Fibroblast of lung (primary cell): ENCODE results near the gene HABP4.

Experiments used
- EZH2 ChIP-seq: IDR thresholded peaks from 2 replicates; pipeline ENCODE4 v1.5.1; 2012; ENCODE audit warnings: low read length, control low read depth, mild to moderate bottlenecking; ENCODE audit errors: missing control alignments
- TF ChIP-seq, protein P1 (sequence below), 2 donors: IDR thresholded peaks in 1 of 2; conservative IDR thresholded peaks in 1 of 2; 1 replicate in 1 of 2; 2 replicates in 1 of 2; pipeline ENCODE4 v1.5.1; 2011 to 2012; ENCODE audit warnings: low read length in 2 of 2, control low read depth in 1 of 2, inconsistent platforms in 1 of 2, low read depth in 1 of 2, mild to moderate bottlenecking in 1 of 2

- TF ChIP-seq, protein P1, sequence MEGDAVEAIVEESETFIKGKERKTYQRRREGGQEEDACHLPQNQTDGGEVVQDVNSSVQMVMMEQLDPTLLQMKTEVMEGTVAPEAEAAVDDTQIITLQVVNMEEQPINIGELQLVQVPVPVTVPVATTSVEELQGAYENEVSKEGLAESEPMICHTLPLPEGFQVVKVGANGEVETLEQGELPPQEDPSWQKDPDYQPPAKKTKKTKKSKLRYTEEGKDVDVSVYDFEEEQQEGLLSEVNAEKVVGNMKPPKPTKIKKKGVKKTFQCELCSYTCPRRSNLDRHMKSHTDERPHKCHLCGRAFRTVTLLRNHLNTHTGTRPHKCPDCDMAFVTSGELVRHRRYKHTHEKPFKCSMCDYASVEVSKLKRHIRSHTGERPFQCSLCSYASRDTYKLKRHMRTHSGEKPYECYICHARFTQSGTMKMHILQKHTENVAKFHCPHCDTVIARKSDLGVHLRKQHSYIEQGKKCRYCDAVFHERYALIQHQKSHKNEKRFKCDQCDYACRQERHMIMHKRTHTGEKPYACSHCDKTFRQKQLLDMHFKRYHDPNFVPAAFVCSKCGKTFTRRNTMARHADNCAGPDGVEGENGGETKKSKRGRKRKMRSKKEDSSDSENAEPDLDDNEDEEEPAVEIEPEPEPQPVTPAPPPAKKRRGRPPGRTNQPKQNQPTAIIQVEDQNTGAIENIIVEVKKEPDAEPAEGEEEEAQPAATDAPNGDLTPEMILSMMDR (conservative IDR thresholded peaks at IDR 0.05 in 1 of 2, IDR thresholded peaks at IDR 0.05 in 1 of 2; ENCODE audit: low read depth in 1 of 2, low read length in 2 of 2) = no peak
- TF ChIP-seq EZH2 = no peak
Measured at GRCh38 chr9:96532173-96532572, 82.2 kb downstream of the HABP4 start.
